Measurements from ENCODE around the gene ARRDC1. TPM values are rescaled to one million over a fixed set of nuclear protein-coding genes. Genes with fewer than 3 reads are reported as not detected.

The ARRDC1 gene
- polyA plus RNA-seq, 1 of the 3 experiments (the other 2 are of a cell fraction), result 49.7 TPM

DNA sequence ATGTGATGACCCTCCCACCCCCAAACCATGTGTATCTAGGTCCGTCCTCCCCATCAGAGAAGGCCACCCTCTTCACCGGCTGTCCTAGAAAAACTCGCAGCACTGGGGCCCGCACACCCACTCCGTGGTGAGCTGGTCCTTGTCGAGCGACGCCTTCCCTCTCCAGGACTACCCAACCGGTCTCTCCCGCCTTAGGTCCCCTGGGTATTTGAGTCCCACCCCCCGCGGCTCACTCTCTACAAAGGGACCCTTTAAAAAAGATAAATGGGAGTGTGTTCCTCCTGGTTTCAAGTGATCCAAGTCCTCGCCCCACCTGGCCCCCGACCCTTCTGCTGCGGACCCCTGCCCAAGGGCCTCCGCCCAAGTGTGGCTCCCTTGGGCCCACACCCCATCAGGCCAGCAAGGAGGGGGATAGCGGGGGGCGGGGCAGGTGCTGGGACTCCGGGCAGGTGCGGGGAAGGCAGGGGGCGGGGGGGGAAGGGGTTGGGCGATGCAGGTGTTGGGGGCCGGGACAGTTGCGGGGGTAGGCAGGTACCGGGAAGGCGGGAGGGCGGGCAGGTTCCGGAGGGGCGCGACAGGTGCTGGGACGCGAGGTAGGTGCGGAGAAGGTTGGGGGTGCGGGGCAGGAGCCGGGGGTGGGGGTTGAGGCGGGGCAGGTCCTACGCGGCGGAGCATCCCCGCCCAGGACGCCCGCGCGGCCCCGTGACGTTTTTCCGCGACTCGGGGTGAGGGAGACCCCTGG lies 970 bp upstream of the ARRDC1 start:
- Histone ChIP-seq H3K9ac (no peak overlapping the region), H3K4me2 (peak overlapping the region; percentile 28; the same call in 1 of the 2 replicates), H3K79me2 (ENCODE audit: insufficient read depth) (peaks cover 28% of the 10 kb centered on the region; the same call in 1 of the 2 replicates), H3K27me3 (ENCODE audit: insufficient read depth) (no peaks in the 10 kb centered on the region), H3K9me3 (no peaks in the 10 kb centered on the region), H3F3A (replicated peaks; ENCODE audit: insufficient read depth) (peaks cover 12% of the 10 kb centered on the region), H3K36me3 (replicated peaks in 1 of 2; ENCODE audit: control insufficient read depth in 1 of 2, insufficient read depth in 2 of 2, low read length in 1 of 2) (no peaks in the 10 kb centered on the region), H2AFZ (ENCODE audit: low read depth) (no peak overlapping the region), H3K4me3 (ENCODE audit: low read depth in 2 of 2, low read length in 1 of 2) (peak overlapping the region in 1 of 2 experiments; percentile 41; a peak in 2 of 4 replicates), H4K20me1 (ENCODE audit: insufficient read depth) (no peaks in the 10 kb centered on the region; the same call in 1 of the 2 replicates), H3K27ac (ENCODE audit: low read depth in 2 of 2, low read length in 1 of 2) (no peak overlapping the region), H3K4me1 (ENCODE audit: control insufficient read depth in 1 of 2, insufficient read depth in 2 of 2, low read depth in 1 of 2, low read length in 1 of 2) (peaks cover 0 to 17% of the 10 kb centered on the region in 2 experiments; a peak in 1 of 4 replicates), H3K9me2 (no peaks in the 10 kb centered on the region)
- 18% methylated on average over 32 of the region's 49 CpGs for WGBS (ENCODE audit: low lambda C conversion rate)
- no peak for DNase-seq
- ChIA-PET POLR2A (interaction anchor here (1.0 kb wide), 1 partner anchor 13 kb away, joined by 3 read pairs; no protein-coding TSS in a partner anchor), CTCF (interaction anchor here (0.7 to 1.6 kb wide), 2 partner anchors 14 to 25 kb away, joined by 3 read pairs; partner anchors contain the start of gene ZMYND19)
- TF ChIP-seq EZH2phosphoT487 (IDR thresholded peaks at IDR 0.05; ENCODE audit: borderline replicate concordance, low read depth), result no peak
- TF ChIP-seq, protein P1, sequence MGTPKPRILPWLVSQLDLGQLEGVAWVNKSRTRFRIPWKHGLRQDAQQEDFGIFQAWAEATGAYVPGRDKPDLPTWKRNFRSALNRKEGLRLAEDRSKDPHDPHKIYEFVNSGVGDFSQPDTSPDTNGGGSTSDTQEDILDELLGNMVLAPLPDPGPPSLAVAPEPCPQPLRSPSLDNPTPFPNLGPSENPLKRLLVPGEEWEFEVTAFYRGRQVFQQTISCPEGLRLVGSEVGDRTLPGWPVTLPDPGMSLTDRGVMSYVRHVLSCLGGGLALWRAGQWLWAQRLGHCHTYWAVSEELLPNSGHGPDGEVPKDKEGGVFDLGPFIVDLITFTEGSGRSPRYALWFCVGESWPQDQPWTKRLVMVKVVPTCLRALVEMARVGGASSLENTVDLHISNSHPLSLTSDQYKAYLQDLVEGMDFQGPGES (IDR thresholded peaks at IDR 0.05; ENCODE audit: low read depth, low read length), result no peak
- no peak for TF ChIP-seq GATA2 (CRISPR knock-in tag; IDR thresholded peaks at IDR 0.05)
- TF ChIP-seq RCOR1 (IDR thresholded peaks at IDR 0.05; ENCODE audit: low read length), result no peak
- TF ChIP-seq EP300 (IDR thresholded peaks at IDR 0.05; ENCODE audit: borderline replicate concordance in 1 of 2, low read depth in 1 of 2, low read length in 1 of 2), result no peak
- no peak for TF ChIP-seq FOXM1 (IDR thresholded peaks at IDR 0.05; ENCODE audit: low read depth)
- TF ChIP-seq, protein P2, sequence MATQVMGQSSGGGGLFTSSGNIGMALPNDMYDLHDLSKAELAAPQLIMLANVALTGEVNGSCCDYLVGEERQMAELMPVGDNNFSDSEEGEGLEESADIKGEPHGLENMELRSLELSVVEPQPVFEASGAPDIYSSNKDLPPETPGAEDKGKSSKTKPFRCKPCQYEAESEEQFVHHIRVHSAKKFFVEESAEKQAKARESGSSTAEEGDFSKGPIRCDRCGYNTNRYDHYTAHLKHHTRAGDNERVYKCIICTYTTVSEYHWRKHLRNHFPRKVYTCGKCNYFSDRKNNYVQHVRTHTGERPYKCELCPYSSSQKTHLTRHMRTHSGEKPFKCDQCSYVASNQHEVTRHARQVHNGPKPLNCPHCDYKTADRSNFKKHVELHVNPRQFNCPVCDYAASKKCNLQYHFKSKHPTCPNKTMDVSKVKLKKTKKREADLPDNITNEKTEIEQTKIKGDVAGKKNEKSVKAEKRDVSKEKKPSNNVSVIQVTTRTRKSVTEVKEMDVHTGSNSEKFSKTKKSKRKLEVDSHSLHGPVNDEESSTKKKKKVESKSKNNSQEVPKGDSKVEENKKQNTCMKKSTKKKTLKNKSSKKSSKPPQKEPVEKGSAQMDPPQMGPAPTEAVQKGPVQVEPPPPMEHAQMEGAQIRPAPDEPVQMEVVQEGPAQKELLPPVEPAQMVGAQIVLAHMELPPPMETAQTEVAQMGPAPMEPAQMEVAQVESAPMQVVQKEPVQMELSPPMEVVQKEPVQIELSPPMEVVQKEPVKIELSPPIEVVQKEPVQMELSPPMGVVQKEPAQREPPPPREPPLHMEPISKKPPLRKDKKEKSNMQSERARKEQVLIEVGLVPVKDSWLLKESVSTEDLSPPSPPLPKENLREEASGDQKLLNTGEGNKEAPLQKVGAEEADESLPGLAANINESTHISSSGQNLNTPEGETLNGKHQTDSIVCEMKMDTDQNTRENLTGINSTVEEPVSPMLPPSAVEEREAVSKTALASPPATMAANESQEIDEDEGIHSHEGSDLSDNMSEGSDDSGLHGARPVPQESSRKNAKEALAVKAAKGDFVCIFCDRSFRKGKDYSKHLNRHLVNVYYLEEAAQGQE (IDR thresholded peaks at IDR 0.05; ENCODE audit: low read depth, low read length), result no peak
- no peak for TF ChIP-seq SMC3 (IDR thresholded peaks at IDR 0.05; ENCODE audit: low read depth, low read length)
- TF ChIP-seq JUND (IDR thresholded peaks at IDR 0.05), result no peak
- TF ChIP-seq MEF2A (IDR thresholded peaks at IDR 0.05; ENCODE audit: borderline replicate concordance, low read depth), result no peak
- no peak for TF ChIP-seq FOSL2 (IDR thresholded peaks at IDR 0.05; ENCODE audit: borderline replicate concordance, low read depth)
- TF ChIP-seq, protein P3, sequence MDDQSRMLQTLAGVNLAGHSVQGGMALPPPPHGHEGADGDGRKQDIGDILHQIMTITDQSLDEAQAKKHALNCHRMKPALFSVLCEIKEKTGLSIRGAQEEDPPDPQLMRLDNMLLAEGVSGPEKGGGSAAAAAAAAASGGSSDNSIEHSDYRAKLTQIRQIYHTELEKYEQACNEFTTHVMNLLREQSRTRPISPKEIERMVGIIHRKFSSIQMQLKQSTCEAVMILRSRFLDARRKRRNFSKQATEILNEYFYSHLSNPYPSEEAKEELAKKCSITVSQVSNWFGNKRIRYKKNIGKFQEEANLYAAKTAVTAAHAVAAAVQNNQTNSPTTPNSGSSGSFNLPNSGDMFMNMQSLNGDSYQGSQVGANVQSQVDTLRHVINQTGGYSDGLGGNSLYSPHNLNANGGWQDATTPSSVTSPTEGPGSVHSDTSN (IDR thresholded peaks at IDR 0.05), result no peak
- no peak for TF ChIP-seq NFIC (IDR thresholded peaks at IDR 0.05; ENCODE audit: borderline replicate concordance)
- TF ChIP-seq TCF12 (IDR thresholded peaks at IDR 0.05), result no peak
- TF ChIP-seq TEAD4 (IDR thresholded peaks at IDR 0.05; ENCODE audit: borderline replicate concordance, insufficient read depth), result no peak
- TF ChIP-seq, protein P4, sequence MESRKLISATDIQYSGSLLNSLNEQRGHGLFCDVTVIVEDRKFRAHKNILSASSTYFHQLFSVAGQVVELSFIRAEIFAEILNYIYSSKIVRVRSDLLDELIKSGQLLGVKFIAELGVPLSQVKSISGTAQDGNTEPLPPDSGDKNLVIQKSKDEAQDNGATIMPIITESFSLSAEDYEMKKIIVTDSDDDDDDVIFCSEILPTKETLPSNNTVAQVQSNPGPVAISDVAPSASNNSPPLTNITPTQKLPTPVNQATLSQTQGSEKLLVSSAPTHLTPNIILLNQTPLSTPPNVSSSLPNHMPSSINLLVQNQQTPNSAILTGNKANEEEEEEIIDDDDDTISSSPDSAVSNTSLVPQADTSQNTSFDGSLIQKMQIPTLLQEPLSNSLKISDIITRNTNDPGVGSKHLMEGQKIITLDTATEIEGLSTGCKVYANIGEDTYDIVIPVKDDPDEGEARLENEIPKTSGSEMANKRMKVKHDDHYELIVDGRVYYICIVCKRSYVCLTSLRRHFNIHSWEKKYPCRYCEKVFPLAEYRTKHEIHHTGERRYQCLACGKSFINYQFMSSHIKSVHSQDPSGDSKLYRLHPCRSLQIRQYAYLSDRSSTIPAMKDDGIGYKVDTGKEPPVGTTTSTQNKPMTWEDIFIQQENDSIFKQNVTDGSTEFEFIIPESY (IDR thresholded peaks at IDR 0.05; ENCODE audit: borderline replicate concordance, low read depth), result no peak
- no peak for TF ChIP-seq YY1 (IDR thresholded peaks at IDR 0.05; ENCODE audit: low read depth)
- TF ChIP-seq POLR2AphosphoS5 (IDR thresholded peaks at IDR 0.05; ENCODE audit: low read depth, low read length), result no peak
